Fibroblast of lung (primary cell): ENCODE results near the gene PKNOX2.

Experiments used
- CTCF ChIP-seq, 2 donors: IDR thresholded peaks in 1 of 2; conservative IDR thresholded peaks in 1 of 2; 1 replicate in 1 of 2; 2 replicates in 1 of 2; pipeline ENCODE4 v1.5.1; 2011 to 2012; ENCODE audit warnings: low read length in 2 of 2, control low read depth in 1 of 2, inconsistent platforms in 1 of 2, low read depth in 1 of 2, mild to moderate bottlenecking in 1 of 2
- EZH2 ChIP-seq: IDR thresholded peaks from 2 replicates; pipeline ENCODE4 v1.5.1; 2012; ENCODE audit warnings: low read length, control low read depth, mild to moderate bottlenecking; ENCODE audit errors: missing control alignments

DNA sequence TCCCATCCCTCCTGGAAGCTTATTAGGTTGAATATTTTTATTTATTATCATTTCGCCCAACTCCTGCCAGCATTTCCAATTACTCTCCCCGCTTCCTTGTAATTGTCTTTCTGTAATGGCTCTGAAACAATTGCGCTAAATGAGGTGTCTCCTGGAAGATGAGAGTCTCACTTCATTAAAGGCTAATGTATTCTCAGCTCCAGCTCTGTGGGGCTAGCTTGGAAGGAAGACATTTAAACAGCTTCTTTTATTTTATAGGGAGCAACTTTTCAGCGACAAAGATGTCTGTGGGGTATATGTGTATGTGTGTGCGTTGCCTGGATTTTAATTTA lies 86.6 kb downstream of the PKNOX2 start:
- no peak for TF ChIP-seq CTCF (conservative IDR thresholded peaks at IDR 0.05 in 1 of 2, IDR thresholded peaks at IDR 0.05 in 1 of 2; ENCODE audit: low read depth in 1 of 2, low read length in 2 of 2)
- TF ChIP-seq EZH2 = no peak
